GM10847 (cell line): ENCODE results near the gene CIROP.
A peak's percentile ranks its signal among the peaks of the same experiment; 100 is the strongest.

Source experiments
- POLR2A ChIP-seq: IDR thresholded peaks from 2 replicates; pipeline ENCODE4 v1.6.1; 2011; ENCODE audit not compliant: insufficient read length; ENCODE audit errors: extremely low read depth

Gene CIROP

DNA sequence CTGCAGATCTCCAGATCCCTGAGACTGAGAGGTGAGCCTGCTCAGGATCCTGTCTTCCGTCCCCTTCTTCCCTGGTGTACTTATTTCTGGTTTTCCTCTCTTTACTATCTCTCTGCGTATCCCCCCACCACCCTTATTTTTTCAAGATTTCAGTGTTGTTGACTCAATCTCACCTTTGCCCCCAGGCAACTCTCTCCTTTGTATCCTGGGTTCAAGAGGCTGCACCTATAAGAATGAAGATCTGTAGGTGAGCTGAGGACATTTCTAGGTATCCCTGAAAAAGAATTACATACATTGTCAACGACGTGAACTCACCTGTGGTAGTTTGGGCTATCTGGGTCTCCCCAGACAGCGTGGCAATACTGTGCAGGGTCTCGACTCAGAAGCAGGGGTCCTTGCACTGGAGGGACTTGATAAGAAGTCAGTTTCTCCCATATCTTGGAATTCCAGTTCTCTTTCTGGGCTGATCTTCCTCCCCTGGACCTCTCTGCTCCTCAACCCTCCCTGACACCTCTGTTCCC lies 659 bp downstream of the CIROP start:
- TF ChIP-seq POLR2A = no peak

DNA sequence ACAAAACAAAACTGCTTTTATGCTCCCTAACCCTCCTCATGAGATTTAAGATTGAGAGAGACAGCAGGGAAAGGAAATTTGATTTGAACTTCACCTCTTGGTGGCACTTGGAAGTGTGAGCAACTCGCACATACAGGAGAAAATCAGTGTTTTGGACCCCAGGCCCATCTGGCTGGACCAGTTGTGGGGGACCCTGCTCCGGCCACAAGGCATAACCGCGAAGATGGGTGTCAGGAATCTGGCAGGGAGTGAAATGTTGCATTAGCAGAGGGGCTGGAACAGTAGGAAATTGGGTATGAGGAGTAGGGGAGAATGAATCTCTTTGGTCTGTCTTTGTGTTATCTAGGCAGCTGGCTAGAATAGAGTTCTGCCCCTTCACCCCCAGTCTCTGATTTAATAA lies 1.2 kb downstream of the CIROP start:
- no peak for TF ChIP-seq POLR2A

DNA sequence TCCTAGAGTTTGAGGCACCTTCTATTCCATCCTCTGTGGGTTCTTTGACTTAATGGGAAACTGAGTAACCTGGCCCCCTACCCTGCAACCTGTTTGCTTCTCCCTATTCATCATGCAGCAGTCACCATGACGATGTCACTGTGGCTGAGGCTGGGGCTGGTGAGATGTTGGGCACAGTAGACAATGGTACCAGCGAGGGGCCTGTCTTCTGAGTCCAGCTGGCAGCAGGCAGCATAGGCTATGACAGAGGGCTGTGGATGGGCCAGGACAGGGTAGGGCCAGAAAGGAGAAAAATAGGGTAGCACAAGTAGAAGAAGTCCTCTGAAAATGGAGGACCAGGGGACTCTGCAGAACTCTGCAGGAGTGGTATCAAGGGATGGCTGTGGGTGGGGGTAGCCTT lies 2.0 kb downstream of the CIROP start:
- no peak for TF ChIP-seq POLR2A

DNA sequence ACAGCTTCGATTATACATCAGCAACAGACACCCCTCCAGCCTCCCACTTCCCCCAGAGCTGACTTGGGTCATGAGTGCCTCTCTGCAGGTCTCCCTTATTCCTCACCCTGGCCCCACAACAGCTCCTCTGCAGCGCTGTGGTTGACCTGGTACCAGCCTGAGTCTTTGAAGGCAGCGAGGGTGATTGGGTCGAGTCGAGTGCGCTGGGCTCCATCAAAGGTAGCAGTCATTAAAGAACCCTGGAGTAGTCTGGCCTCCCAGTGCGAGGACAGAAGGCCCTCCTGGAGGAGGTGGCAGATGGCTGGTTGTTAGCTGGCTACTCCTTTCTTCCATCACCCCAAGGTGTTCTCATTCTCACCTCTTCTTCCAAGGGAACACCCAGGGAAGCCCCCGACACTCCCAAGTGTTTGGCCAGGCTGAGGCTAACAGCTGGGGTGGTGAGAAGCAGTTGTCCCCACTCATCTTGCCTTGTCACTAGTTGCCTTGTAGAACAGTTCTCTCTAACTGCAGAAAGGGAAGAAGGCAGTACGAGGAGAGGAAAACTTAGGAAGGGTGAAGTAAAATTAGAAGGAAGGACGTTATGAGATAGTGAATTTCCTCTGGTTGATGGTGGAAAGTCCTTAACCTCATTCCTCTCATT lies 2.7 kb downstream of the CIROP start:
- TF ChIP-seq POLR2A = no peak

DNA sequence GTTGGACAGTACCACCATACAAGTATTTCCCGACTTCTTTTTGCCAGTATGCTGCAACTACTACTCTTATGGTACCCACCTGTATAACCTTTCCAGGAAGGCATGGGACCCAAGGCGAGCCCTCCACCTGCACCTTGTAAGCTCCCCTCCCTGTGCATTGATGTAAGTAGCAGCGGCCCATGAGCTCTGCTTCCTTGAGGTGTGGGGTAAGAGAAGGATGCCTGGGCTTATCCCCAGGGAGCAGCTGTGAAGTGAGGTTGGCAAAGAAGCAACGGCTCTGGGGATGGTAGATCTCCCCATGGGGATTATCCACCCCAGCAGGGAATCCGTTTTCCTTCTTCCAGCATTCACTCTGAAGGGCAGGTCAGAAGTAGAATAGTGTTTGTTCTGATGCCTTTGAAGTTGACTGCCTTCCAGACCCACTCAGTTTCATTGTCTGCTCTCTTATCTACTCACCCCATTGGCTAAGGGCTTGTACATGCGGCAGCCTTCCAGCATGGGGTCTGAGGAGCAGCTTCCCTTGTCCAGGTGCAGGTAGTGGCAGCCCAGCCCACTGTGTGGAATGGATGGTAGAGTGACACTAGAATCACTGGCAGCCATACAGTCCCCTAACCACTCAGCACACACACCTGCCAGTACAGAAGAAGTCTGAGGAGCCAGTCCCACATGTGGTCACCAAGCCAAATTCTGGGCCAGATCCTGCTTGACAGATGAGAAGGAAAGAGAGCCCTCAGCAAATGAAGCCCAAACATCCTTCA lies 3.4 kb downstream of the CIROP start:
- TF ChIP-seq POLR2A = no peak

DNA sequence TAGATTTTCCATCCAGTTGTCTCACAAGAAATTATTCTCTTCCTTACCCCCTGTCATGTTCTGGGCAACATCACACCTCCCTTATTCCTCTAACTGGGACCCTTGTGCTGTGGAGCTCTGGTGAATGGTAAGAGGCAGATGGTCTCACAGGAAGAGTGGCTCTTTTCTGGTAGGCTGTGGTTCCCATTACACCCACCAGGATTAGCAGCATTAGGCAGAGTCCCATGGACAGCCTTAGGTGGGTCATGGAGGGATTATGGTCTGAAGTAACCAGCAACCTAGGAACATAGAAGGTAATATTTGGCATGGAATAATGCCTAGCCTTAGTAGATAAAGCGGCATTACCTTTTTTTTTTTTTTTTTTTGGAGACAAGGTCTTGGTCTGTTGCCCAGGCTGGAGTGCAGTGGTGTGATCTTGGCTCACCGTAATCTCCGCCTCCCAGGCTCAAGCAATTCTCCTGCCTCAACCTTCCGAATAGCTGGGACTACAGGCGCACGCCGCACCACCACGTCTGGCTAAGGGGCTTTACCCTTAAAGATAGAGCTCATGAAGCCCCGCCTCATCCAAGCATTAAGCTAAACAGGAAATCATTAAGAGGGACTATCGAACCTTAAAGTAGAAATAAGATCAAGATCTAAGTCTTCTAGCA lies 5.5 kb downstream of the CIROP start:
- no peak for TF ChIP-seq POLR2A

DNA sequence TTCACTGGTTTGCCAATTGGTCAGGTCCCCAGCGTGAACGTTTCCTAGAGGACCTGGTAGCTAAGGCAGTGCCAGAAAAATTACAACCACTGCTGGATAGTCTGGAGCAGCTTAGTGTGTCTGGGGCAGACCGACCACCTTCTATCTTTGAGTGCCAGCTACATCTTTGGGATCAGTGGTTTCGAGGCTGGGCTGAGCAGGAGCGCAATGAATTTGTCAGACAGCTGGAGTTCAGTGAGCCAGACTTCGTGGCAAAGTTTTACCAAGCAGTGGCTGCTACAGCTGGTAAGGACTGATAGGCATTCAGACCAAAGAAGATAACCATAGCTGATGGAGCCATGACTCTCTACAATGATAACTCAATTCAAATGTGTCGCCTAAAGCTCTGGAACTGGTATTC lies 7.0 kb downstream of the CIROP start:
- no peak for TF ChIP-seq POLR2A

DNA sequence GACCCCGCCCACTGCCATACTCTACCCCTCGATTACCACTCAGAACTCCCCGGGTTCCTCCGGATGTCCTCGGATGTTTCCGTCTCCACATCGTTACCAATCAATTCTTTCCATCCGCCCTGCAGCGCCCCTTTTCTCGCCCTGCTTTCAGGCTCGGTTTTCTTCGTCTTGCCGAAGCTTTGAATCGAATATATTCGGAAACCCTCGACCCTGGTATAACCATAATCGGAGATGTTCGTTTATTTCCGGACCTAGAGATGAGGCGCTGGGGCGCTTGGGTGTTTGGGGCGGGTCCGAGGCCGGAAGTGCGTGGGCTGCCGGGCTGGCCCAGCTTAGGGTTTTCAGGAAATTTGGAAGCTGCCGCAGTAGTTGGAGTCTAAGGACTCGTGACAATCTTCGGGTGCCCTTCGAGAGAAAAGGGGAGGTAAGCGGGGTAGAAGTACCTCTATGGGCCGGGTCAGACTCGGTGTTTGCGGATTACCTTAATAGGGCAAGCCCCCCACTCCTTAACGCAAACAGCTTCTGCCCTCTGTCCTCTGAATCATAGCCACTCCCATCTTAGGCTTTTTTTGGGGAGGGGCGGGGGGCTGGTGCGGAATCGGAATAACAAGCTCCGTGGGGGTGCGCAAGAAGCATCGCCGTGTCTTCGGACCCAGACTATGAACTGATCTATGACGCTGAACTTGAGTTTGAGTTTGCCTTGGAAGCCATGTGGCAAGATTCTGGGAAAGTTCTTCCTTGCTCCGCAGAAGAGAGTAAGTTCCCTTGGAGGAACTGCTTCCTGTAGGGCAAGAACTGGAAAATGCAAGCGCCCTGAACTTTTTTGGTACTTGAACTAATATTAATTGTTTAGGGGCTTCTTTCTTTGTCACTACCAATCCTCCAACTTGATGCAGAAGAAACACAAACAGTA lies 9.3 kb downstream of the CIROP start, which contains the start of gene C14orf119:
C14orf119 (plus strand) TSS at position 310 of the 913 bp plus-strand sequence. CDS start 2,154 bp downstream, outside the sequence.
- peak; percentile 56 for TF ChIP-seq POLR2A

DNA sequence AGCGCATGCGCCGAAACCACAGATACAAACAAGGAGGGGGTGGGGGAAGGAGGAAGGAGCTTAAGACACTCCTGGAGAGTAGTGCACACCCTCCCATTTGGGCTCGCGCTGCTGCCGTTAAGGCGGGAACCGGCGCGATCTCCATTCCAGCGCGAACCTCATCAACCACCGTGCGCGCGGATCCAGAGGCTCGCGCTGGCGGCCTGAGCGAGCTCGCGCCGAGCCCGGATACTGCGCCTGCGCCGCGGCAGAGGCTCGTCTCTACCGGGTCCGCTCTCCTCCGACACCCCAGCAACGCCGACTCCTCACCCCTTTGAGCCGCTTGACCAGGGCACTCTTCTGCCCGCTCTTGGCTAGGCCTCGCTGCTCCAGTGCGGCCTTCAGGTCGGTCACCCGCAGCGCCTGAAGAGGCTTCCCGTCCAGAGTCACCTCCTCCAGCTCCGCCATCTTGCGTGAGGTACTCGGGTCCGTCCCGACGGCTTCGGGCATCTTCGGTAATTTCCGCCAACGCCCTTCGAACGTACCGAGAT lies 10.1 kb downstream of the CIROP start, which contains the start of gene ACIN1:
ACIN1 (minus strand) TSS at position 471 of the 530 bp plus-strand sequence; CDS start at position 447, 24 bp downstream.
- peak; percentile 72 for TF ChIP-seq POLR2A

DNA sequence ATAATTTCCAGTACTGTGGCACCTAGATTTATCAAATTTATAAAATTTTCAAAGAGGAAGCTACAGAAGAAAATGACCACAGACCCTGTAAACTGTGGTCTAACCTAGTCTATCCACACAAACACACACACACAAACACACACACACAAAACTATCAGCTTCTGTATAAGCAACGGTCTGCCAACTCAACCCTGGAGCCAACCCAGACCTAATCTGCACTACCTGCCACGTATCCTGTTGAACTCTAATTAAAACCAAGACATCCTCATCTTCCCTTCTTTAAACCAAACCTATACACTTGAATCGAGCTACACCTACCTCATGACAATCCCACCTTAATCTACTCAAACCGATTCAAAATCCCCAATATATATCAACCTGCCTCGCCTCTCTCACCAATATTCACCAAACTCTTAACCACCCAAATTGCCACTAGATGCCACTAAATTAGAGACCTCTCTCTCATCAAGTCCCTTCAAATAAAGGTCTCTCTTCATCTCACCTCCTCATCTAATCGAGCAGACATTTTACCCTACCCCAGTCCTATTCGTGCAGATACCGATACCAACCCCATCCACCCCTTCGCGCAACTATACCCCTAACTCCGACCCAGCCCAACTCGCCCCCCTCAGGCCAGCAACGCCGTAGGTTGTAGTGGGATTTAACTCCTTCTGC lies 10.7 kb downstream of the CIROP start:
- TF ChIP-seq POLR2A = no peak

DNA sequence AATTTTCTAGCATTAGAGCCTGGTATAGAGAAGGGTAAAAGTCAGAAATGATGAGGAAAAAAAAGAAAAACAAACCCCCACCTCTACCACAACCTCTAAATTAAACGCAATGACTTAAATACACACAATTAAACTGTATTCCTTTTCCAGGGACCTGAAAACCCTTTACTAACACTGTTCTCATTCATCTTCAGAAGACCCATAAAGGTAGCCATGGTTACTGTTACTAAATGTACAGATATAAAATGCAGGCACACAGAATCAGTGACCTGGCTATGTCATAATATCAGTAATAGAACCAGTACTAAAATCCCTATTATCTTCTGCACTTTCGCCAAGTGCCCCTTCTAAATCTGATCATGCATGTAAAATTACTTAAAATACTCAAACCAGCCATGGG lies 11.3 kb downstream of the CIROP start:
- TF ChIP-seq POLR2A = no peak

DNA sequence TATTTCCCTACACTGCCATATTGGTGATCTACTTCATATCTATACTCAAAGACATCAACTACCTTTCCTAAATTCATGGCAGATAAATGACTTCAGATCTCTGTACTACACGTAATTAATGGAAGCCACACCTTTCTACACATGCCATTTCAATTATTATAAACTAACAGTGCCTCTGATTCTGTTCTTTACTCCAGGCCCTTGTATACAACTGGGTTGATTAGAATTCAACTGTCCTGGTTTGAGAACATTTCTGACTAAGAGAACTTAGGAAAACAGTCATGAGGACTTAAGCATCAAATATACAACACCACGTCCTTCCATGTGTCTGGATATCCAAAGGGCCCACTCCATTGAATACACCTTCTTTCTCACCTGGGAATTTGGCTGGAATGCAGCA lies 11.7 kb downstream of the CIROP start:
- no peak for TF ChIP-seq POLR2A

DNA sequence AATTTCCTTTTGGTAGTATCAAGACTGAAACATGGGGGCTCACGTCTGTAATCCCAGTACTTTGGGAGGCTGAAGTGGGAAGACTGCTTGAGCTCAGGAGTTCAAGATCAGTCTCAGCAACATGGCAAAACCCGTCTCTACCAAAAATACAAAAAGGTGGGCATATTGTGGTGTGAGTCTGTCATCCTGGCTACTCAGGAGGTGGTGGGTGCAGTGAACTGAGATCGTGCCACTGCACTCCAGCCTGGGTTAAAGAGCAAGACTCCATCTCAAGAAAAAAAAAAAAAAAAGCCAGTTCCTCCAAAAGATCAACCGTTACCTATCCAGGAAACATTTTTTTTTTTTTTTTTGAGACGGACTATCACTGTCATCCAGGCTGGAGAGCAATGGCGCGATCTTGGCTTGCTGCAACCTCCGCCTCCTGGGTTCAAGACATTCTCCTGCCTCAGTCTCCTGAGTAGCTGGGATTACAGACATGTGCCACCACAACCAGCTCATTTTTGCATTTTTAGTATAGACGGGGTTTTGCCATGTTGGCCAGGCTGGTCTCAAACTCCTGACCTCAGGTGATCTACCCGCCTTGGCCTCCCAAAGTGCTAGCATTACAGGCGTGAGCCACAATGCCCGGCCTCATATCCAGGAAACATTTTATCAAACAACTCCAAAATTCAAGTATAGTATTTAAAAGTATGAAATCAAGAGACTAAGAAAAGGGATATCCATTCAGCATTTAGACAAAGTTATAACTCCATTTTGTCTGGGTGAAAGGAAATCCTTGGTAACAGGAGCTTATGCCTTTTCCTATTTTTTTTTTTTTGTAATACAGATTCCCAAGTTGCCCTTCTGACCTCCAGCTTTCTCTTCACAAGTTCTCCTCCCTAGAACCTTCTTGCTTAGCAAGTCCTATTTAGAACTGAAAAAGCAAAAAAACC lies 13.2 kb downstream of the CIROP start:
- TF ChIP-seq POLR2A = no peak
